Mucosa of descending colon (tissue), 3 donors: Measurements from ENCODE around the gene RBM33. TPM values are rescaled to one million over a fixed set of nuclear protein-coding genes. Genes with fewer than 3 reads are reported as not detected.

ENCODE experiments used
- ATAC-seq: fragments of 200-7000 bp; cut with Tn5 transposase; one replicate; pipeline ENCODE4 v1.9.1; 2020; ENCODE audit warnings: mild to moderate bottlenecking, moderate library complexity
- DNase-seq, 3 donors: peaks; one replicate each; pipeline ENCODE4 v3.0.0-alpha.2; 2020
- H3K36me3 ChIP-seq: fragments of 200-600 bp; one replicate; pipeline ENCODE4 v1.8.0; 2021; ENCODE audit warnings: low read depth, mild to moderate bottlenecking
- H3K4me1 ChIP-seq: fragments of 200-600 bp; one replicate; pipeline ENCODE4 v1.8.0; 2021; ENCODE audit warnings: low read depth, mild to moderate bottlenecking
- H3K4me3 ChIP-seq: fragments of 200-600 bp; one replicate; pipeline ENCODE4 v1.8.0; 2021; ENCODE audit warnings: mild to moderate bottlenecking
- H3K9me3 ChIP-seq: fragments of 200-600 bp; one replicate; pipeline ENCODE4 v1.8.0; 2021; ENCODE audit warnings: mild to moderate bottlenecking
- intact Hi-C, 2 donors: fragments of 100-400 bp; cut with DNase I in 1 of 2; cut with micrococcal nuclease in 1 of 2; formaldehyde crosslinking; loops; one replicate each; pipeline versions ENCODE4 v1.11.0 to v1.11.1; 2022; cut with DNase I, micrococcal nuclease
- total RNA-seq, 3 donors: library from RNA; stranded (reverse); fragmentation: NEBNext Ultra II Directional in 2 of 3; extraction: Animal tissue kit (Norgen Biotek cat#: 25700) in 2 of 3; gene quantifications; one replicate each; pipeline versions ENCODE4 v1.2.1 to v1.2.4, GENCODE V29; 2021 to 2023
- TF ChIP-seq, protein P1 (sequence below): fragments of 200-600 bp; IDR thresholded peaks from one replicate; pipeline ENCODE4 v1.8.0; 2022; ENCODE audit warnings: antibody characterized with exemption, mild to moderate bottlenecking
- donor health status: DM: no; HTN: no; CAD: no; lungs with moderate emphysema.
- donor health status: DM: no; HTN: no; CAD: no.
- donor health status: DM: no; HTN: yes; CAD: no.

RBM33 gene
- total RNA-seq, 3 donors from 2014 or later, result 59.9 to 75.8 (median 69.8) TPM

DNA sequence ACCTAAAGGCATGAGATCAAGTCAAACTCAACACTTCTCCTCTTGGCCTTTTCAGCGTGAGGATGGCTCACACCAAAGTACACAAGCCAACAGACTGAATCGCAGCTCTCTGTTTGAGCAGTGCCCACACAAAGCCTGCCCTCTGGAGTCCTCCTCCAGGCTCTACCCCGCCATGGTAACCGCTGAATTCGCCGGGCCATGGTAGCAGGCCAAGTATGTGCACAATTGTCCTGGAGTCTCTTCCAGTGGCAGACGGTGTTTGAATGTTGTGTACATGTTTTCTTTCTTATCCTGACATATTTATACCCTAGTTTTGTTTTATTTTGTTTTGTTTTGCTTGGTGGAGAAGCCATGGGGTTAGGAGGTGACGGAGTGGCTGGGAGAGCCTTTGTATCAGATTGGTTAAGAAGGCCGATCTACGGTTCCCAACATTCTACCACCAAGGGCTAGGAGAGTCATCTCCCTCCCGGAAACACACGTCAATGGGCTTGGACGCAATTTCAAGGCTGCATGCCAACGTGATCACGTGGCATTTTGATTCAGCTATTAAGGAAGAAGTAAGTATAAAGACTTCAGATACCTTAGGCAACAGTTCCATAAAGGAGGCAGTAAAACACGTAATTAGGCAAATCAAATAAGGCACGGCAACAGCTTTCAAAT, 179.9 kb downstream of the RBM33 start:
- DNase-seq, result peak in 2 of 3 donors; percentile 83 to 93
- TF ChIP-seq, protein P1, sequence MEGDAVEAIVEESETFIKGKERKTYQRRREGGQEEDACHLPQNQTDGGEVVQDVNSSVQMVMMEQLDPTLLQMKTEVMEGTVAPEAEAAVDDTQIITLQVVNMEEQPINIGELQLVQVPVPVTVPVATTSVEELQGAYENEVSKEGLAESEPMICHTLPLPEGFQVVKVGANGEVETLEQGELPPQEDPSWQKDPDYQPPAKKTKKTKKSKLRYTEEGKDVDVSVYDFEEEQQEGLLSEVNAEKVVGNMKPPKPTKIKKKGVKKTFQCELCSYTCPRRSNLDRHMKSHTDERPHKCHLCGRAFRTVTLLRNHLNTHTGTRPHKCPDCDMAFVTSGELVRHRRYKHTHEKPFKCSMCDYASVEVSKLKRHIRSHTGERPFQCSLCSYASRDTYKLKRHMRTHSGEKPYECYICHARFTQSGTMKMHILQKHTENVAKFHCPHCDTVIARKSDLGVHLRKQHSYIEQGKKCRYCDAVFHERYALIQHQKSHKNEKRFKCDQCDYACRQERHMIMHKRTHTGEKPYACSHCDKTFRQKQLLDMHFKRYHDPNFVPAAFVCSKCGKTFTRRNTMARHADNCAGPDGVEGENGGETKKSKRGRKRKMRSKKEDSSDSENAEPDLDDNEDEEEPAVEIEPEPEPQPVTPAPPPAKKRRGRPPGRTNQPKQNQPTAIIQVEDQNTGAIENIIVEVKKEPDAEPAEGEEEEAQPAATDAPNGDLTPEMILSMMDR, result no peak
- Histone ChIP-seq H3K4me1 (peaks cover 10% of the 10 kb centered on the region), H3K36me3 (no peaks in the 10 kb centered on the region), H3K9me3 (no peaks in the 10 kb centered on the region), H3K4me3 (no peak overlapping the region)
- peak; percentile 94 for ATAC-seq
- intact Hi-C loops, result no loop called here

DNA sequence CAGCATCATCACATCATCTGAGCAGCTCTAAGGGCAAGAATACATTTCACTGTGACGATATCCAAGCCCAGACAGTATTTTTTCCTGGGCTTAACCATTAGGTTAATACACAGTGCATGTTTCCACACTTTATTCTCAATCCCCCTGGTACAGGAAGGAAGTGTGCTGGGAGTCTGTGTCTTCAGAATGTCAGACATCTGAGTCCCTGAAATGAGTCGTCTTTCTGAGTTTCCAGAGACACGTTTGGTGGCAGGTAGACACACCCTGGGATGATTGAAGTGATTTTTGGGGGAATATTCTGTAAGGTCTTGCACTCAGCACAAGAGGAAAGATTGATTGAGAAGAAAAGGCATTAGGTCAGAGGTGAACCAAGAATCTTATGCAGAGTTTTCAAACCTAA, 180.9 kb downstream of the RBM33 start:
- DNase-seq (no peak), ATAC-seq (no peak)
- Histone ChIP-seq H3K9me3 (no peaks in the 10 kb centered on the region), H3K4me3 (no peak overlapping the region), H3K36me3 (no peaks in the 10 kb centered on the region), H3K4me1 (peaks cover 10% of the 10 kb centered on the region)
- TF ChIP-seq, protein P1, result no peak
- intact Hi-C loops, result no loop called here

DNA sequence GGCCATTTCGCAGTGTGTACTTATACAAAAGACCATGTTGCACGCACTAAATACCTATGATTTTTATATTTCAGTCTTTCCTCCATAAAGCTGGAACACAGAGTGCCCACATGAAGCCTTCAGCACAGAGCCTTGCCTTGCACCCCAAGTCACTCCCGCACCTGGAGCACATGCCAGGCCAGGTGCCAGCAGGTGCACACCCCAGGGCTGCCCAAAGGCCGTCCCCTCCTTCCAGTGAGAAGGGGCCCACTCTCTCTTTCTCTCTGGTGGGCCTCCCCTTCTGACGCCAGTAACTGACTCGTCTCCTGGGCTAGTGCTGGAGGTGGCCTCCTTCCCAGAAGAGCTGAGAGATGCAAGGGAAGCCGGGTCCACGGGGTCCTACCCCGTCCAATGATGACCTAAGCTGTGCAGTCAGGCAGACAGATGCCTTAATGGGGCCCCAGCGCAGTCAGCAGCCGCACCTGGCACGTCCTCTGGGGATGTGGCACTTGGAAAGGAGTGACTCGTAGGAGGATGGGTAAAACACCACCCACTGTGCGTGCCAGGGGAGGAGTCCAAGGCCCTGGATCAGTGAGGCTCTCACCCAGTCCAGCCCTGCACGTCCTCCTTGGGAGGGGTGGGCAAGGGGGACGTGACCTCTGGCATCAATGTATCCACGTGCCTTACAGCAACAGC, 185.5 kb downstream of the RBM33 start:
- Histone ChIP-seq H3K36me3 (no peaks in the 10 kb centered on the region), H3K4me1 (peaks cover 6% of the 10 kb centered on the region), H3K4me3 (no peak overlapping the region), H3K9me3 (no peaks in the 10 kb centered on the region)
- DNase-seq (no peak), ATAC-seq (no peak)
- intact Hi-C loops, result no loop called here
- TF ChIP-seq, protein P1, result no peak

Other genes starting within 250 kb of the RBM33 start
- not detected for gene EN2, start 186.5 kb upstream of the RBM33 start, total RNA-seq
- not detected for gene CNPY1, start 98.1 kb upstream of the RBM33 start, total RNA-seq
- 1 to 10 TPM; 2.4 to 9.6 (median 6.6) TPM for gene SHH, start 167.8 kb downstream of the RBM33 start, total RNA-seq